Neural crest cell (in vitro differentiated cells): Measurements from ENCODE around the gene EEF1G. TPM values are rescaled to one million over a fixed set of nuclear protein-coding genes. Genes with fewer than 3 reads are reported as not detected.
A peak's percentile ranks its signal among the peaks of the same experiment; 100 is the strongest.

Source experiments
- DNase-seq: peaks from one replicate; pipeline ENCODE4 v3.0.0; 2021; ENCODE audit warnings: low read depth, mixed read lengths, low spot score
- H3K27ac Mint-ChIP-seq: one replicate; pipeline ENCODE4 v1.8.0; 2021; ENCODE audit warnings: mild to moderate bottlenecking, mixed read lengths; ENCODE audit not compliant: unreplicated experiment
- H3K27me3 Mint-ChIP-seq: 2 replicates; pipeline ENCODE4 v1.8.0; 2021; ENCODE audit warnings: low read depth, mild to moderate bottlenecking, mixed read lengths
- H3K36me3 Mint-ChIP-seq: 2 replicates; pipeline ENCODE4 v1.8.0; 2021; ENCODE audit warnings: low read depth, mild to moderate bottlenecking, mixed read lengths
- H3K4me1 Mint-ChIP-seq: 2 replicates; pipeline ENCODE4 v1.8.0; 2021; ENCODE audit warnings: mixed read lengths
- H3K4me3 Mint-ChIP-seq: one replicate; pipeline ENCODE4 v1.8.0; 2021; ENCODE audit warnings: mild to moderate bottlenecking, mixed read lengths
- H3K9me3 Mint-ChIP-seq: 2 replicates; pipeline ENCODE4 v1.8.0; 2021; ENCODE audit warnings: mixed read lengths
- total RNA-seq: library from RNA; stranded (reverse); gene quantifications from 2 replicates; pipeline ENCODE4 v1.2.1, GENCODE V29; 2021
- TF ChIP-seq, protein P1 (sequence below): fragments of 200-600 bp; sonication (generic); conservative IDR thresholded peaks from 2 replicates; pipeline ENCODE4 v1.5.0; 2021; ENCODE audit warnings: antibody characterized with exemption, mild to moderate bottlenecking

EEF1G gene
- total RNA-seq, 1 donor from 2014 or later, result 2,024 TPM

DNA sequence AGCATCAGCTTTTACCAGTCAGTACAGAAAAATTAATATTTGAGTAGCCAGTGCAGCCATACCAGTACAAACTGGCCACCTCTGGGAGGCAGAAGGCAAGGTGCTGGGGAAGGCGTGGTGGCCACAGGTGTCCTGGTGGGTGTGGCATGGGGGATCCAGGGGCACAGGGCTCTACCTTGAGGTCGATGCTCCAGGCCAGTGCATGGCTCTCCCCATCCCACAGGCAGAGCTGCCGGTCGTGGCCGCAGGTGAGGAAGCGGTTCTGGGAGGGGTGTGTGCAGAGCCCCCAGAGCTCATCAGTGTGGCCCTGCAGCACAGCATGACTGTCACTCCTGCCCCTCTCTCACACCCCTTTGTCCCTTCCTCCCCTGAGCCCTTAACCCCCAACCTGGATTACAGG lies 31.8 kb upstream of the EEF1G start:
- Mint-ChIP-seq H3K36me3 (peaks cover 13% of the 10 kb centered on the region), H3K27ac (no peak overlapping the region), H3K4me3 (no peak overlapping the region), H3K27me3 (peaks cover 20% of the 10 kb centered on the region), H3K4me1 (peaks cover 45% of the 10 kb centered on the region), H3K9me3 (no peaks in the 10 kb centered on the region)
- TF ChIP-seq, protein P1, sequence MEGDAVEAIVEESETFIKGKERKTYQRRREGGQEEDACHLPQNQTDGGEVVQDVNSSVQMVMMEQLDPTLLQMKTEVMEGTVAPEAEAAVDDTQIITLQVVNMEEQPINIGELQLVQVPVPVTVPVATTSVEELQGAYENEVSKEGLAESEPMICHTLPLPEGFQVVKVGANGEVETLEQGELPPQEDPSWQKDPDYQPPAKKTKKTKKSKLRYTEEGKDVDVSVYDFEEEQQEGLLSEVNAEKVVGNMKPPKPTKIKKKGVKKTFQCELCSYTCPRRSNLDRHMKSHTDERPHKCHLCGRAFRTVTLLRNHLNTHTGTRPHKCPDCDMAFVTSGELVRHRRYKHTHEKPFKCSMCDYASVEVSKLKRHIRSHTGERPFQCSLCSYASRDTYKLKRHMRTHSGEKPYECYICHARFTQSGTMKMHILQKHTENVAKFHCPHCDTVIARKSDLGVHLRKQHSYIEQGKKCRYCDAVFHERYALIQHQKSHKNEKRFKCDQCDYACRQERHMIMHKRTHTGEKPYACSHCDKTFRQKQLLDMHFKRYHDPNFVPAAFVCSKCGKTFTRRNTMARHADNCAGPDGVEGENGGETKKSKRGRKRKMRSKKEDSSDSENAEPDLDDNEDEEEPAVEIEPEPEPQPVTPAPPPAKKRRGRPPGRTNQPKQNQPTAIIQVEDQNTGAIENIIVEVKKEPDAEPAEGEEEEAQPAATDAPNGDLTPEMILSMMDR, result no peak
- no peak for DNase-seq

DNA sequence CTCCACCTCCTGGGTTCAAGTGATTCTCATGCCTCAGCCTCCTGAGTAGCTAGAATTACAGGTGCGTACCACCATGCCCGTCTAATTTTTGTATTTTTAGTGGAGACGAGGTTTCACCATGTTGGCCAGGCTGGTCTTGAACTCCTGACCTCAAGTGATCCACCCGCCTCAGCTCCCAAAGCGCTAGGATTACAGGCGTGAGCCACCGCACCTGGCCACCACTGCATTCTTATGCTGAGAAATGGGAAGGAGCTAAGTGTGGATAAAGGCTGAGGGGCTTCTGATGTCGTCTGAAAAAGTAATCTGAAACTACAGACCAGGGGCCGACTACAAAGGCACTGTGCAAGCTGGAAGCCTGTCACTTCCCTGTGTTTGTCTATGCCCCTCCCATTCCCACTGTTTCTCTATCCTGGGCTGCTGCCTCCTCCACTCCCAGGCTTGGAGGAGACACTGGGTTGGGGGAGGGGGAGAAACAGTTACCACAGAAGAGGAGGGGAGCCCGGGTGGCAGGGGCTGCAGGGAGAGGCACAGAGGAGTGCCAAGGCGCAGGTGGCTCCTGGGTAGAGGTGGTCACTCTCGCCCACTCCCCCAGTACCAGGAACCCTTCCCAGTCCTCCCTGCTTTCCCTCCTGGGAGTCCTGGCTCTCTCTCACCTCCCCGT lies 30.9 kb upstream of the EEF1G start:
- Mint-ChIP-seq H3K27me3 (peaks cover 20% of the 10 kb centered on the region), H3K4me1 (peaks cover 48% of the 10 kb centered on the region), H3K36me3 (peaks cover 20% of the 10 kb centered on the region), H3K9me3 (no peaks in the 10 kb centered on the region), H3K4me3 (peak overlapping the region; percentile 81), H3K27ac (peak overlapping the region; percentile 43)
- TF ChIP-seq, protein P1, result no peak
- no peak for DNase-seq

DNA sequence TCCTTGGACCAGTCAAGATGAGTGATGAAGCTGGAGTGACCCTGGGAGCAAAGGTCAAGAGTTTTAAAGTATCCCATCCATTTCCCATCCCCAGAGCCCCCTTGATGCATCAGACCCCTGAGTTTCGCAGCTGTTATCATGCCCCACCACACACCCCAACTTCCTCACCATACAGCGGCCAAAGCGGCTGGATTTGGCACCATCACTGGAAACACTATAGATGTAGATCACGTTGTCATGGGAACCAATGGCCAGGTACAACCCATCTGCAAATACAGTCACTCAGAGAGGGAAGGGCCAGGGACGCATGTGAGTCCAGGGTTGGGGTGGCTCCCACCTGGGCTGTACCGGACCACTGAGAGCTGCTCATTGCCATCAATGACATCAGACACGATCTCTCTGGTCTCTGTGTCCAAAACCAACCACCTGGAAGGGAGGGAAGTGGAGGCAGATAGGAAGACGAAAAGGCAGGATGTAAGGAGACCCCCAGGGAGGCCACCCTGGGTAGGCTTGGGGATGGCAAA lies 30.1 kb upstream of the EEF1G start:
- Mint-ChIP-seq H3K4me3 (peak overlapping the region; percentile 81), H3K4me1 (peaks cover 56% of the 10 kb centered on the region), H3K9me3 (no peaks in the 10 kb centered on the region), H3K27ac (no peak overlapping the region), H3K36me3 (peaks cover 26% of the 10 kb centered on the region), H3K27me3 (peaks cover 23% of the 10 kb centered on the region)
- no peak for DNase-seq
- TF ChIP-seq, protein P1, result no peak

DNA sequence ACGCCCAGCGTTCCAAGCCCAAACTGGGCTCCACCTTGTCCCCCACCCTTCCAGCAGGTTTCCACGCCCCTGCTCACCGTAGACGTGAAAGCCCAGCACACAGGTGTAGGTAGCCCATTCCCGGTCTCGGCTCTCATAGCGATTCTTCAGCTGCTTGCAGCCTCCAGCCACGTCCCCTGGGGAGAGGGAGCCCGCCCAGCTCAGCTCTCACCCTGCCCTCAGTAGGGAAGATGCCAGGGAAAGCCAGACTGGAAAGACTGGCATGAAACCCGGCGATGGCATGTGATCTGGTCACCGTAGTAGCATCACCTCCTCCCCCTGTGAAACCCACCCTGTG lies 29.3 kb upstream of the EEF1G start:
- TF ChIP-seq, protein P1, result no peak
- DNase-seq, result no peak
- peaks cover 58% of the 10 kb centered on the region for H3K4me1 Mint-ChIP-seq
- peaks cover 30% of the 10 kb centered on the region for H3K36me3 Mint-ChIP-seq
- H3K9me3 Mint-ChIP-seq, result no peaks in the 10 kb centered on the region
- H3K27me3 Mint-ChIP-seq, result peaks cover 23% of the 10 kb centered on the region
- H3K27ac Mint-ChIP-seq, result no peak overlapping the region
- H3K4me3 Mint-ChIP-seq, result peak overlapping the region; percentile 81

DNA sequence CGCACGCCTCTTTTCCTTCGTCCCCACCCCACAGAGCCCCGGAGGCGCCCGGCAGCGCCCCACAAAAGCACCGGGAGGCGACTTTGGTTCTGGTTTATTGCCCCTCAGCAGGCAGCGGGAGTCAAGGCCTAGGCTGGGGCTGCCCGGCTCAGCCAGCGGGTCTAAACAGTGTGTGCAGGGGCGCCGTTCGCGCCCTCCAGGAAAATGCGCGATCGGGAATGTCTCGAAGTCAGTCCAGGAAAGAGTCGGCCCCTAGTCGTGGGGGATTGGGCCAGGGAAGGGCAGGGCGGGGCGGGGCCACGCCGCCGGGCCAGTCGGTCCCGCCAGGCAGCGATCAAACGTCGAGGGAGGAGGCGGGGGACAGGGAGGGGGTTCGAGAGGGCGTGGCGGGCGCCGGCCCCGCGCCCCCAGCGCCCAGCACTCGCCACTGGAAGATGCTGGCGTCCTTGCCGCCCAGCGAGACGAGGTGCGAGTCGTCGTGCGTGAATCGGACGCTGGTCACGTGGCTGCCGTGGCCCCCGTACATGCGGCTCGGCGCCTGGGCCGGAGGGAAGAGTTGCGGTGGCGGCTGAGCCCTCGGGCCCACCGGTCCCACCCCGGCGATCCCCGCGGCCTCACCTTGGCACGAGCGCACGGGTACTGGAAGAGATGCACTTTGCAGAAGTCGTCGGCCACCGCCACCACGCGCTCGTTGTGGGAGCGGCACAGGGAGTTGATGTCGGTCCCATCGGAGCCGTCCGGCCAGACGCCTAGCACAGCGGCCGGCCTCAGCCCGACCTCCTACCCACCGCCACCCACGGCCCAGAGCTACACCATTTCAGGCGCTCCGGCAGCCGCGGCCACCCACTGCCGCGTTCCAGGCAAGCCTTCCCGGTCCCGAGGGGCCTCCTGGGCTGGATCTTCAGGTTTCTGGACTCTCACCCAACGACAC lies 28.7 kb upstream of the EEF1G start:
- no peaks in the 10 kb centered on the region for H3K9me3 Mint-ChIP-seq
- peak overlapping the region; percentile 59 for H3K27ac Mint-ChIP-seq
- TF ChIP-seq, protein P1, result no peak
- peak; percentile 26 for DNase-seq
- peaks cover 23% of the 10 kb centered on the region for H3K27me3 Mint-ChIP-seq
- H3K36me3 Mint-ChIP-seq, result peaks cover 35% of the 10 kb centered on the region
- H3K4me1 Mint-ChIP-seq, result peaks cover 58% of the 10 kb centered on the region
- peak overlapping the region; percentile 94 for H3K4me3 Mint-ChIP-seq
